Keratinocyte (primary cell): ENCODE results near the gene CBLN1. TPM values are rescaled to one million over a fixed set of nuclear protein-coding genes. Genes with fewer than 3 reads are reported as not detected.

ENCODE experiments used
- DNase-seq: peaks from one replicate; pipeline ENCODE4 v3.0.0-alpha.2; 2011; ENCODE audit warnings: low read depth, missing footprints, low spot score
- FAIRE-seq: peaks from 2 replicates; lab custom pipeline; 2011; peaks lifted over from hg19 to GRCh38; lab: Jason Lieb, UNC
- H2AFZ ChIP-seq: 2 replicates; pipeline ENCODE4 v1.6.0; 2012; ENCODE audit warnings: low read length, control low read depth, inconsistent platforms; ENCODE audit not compliant: control insufficient read depth
- H3K27ac ChIP-seq: 2 replicates; pipeline ENCODE4 v1.5.1; 2011; ENCODE audit warnings: low read length; ENCODE audit not compliant: control insufficient read depth, insufficient read depth
- H3K27me3 ChIP-seq: 3 replicates; pipeline ENCODE4 v1.6.0; 2011; ENCODE audit warnings: low read length; ENCODE audit not compliant: control insufficient read depth, insufficient read depth; ENCODE audit errors: extremely low read depth
- H3K36me3 ChIP-seq, 2 experiments: 2 replicates in 1 of 2; 3 replicates in 1 of 2; pipeline ENCODE4 v1.5.1; 2011; ENCODE audit warnings: low read length in 2 of 2, mild to moderate bottlenecking in 1 of 2; ENCODE audit not compliant: control insufficient read depth in 2 of 2, insufficient read depth in 2 of 2; ENCODE audit errors: extremely low read depth in 1 of 2
- H3K4me1 ChIP-seq: 3 replicates; pipeline ENCODE4 v1.5.1; 2011; ENCODE audit warnings: low read length; ENCODE audit not compliant: control insufficient read depth, insufficient read depth; ENCODE audit errors: extremely low read depth
- H3K4me2 ChIP-seq: 3 replicates; pipeline ENCODE4 v1.6.0; 2011; ENCODE audit warnings: low read depth, low read length; ENCODE audit not compliant: control insufficient read depth, insufficient read depth; ENCODE audit errors: extremely low read depth
- H3K4me3 ChIP-seq, 3 experiments: fragments of 200-600 bp in 1 of 3; sonication (generic) in 1 of 3; 2 replicates in 2 of 3; 3 replicates in 1 of 3; pipeline ENCODE4 v1.5.1; 2011 to 2016; ENCODE audit warnings: low read length in 3 of 3, mild to moderate bottlenecking in 3 of 3, control low read depth in 2 of 3, inconsistent platforms in 1 of 3, low read depth in 1 of 3, mixed read lengths in 1 of 3, mixed run types in 1 of 3, moderate library complexity in 1 of 3; ENCODE audit not compliant: control insufficient read depth in 2 of 3, insufficient read depth in 2 of 3; ENCODE audit errors: extremely low read depth in 1 of 3
- H3K79me2 ChIP-seq: 2 replicates; pipeline ENCODE4 v1.6.0; 2012; ENCODE audit warnings: low read length; ENCODE audit not compliant: control insufficient read depth, insufficient read depth
- H3K9ac ChIP-seq: 3 replicates; pipeline ENCODE4 v1.6.0; 2011; ENCODE audit warnings: low read length; ENCODE audit not compliant: control insufficient read depth, insufficient read depth; ENCODE audit errors: extremely low read depth
- H3K9me1 ChIP-seq: 3 replicates; pipeline ENCODE4 v1.6.0; 2011; ENCODE audit warnings: low read length; ENCODE audit not compliant: control insufficient read depth, insufficient read depth; ENCODE audit errors: extremely low read depth
- H3K9me3 ChIP-seq: 2 replicates; pipeline ENCODE4 v1.5.1; 2012; ENCODE audit warnings: low read depth, low read length; ENCODE audit not compliant: control insufficient read depth
- H4K20me1 ChIP-seq: 3 replicates; pipeline ENCODE4 v1.6.0; 2011; ENCODE audit warnings: low read length; ENCODE audit not compliant: control insufficient read depth, insufficient read depth; ENCODE audit errors: extremely low read depth
- EZH2 ChIP-seq: IDR thresholded peaks from one replicate; pipeline ENCODE4 v1.6.1; 2012; ENCODE audit warnings: inconsistent platforms, mild to moderate bottlenecking, low read length, moderate library complexity
- dilution Hi-C: fragments of 300-500 bp; cut with MboI; formaldehyde crosslinking; loops from one replicate; pipeline ENCODE4 v1.7.0; 2020; ENCODE audit warnings: low sequenced_read_pairs; ENCODE audit not compliant: extremely low pct_ligation_motif_present
- polyA plus RNA-seq, 5 experiments: library from polyadenylated mRNA; depleted of rRNA in 3 of 5; stranded (reverse) in 3 of 5; stranded (forward) in 1 of 5; unstranded in 1 of 5; fragments of >200 nt; gene quantifications; 1 replicate in 1 of 5; 2 replicates in 3 of 5; 3 replicates in 1 of 5; pipeline versions ENCODE4 v1.2.1 to v1.2.3, GENCODE V29; 2011 to 2012; ENCODE audit warnings: missing spikeins in 2 of 5, low read depth in 1 of 5, low replicate concordance in 1 of 5
- TF ChIP-seq, protein P1 (sequence below), 3 experiments: IDR thresholded peaks in 1 of 3; conservative IDR thresholded peaks in 1 of 3; optimal IDR thresholded peaks in 1 of 3; 2 replicates in 2 of 3; 3 replicates in 1 of 3; pipeline versions ENCODE3 to v1.5.1; 2011; ENCODE audit warnings: low read length in 3 of 3, mild to moderate bottlenecking in 3 of 3, moderate library complexity in 2 of 3, control low read depth in 1 of 3, inconsistent platforms in 1 of 3; ENCODE audit not compliant: insufficient read depth in 2 of 3; ENCODE audit errors: extremely low read depth in 1 of 3

Gene CBLN1
- polyA plus RNA-seq, 1 donor (not counting 4 experiments of a cell fraction or from before 2014, with no cell fraction given): not detected

DNA sequence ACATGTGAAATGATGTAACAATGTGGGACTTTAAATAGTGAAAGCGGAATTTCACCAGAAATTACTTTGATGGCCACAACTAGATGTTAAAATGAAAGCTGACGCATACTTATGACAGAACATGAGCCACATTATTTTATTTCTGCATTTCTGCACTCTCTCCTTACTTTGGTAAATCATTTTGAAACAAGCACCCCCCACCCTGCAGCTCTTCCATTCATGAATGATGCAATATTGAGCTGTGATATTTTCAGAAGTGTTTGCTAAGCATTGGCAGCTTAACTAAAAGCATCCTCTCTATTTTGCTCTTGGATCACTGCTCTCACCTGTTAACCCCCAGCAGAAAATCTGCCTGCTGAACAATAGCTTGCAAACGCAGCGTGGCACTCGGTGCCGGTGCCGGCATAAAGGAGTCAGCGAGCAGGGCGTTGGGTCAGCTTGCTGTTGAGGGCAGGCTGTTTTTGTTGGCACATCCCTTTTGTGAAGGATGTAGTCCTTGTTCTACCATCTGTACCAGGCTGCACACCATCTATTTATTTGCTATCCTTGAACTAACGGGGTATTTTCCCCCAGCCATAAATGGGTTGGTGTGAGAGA is 30.8 kb upstream of the CBLN1 start:
- H3K9ac ChIP-seq: no peak overlapping the region
- no peak overlapping the region for H2AFZ ChIP-seq
- FAIRE-seq (no peak), DNase-seq (no peak)
- no peaks in the 10 kb centered on the region for H3K79me2 ChIP-seq
- no peaks in the 10 kb centered on the region for H3K4me1 ChIP-seq
- TF ChIP-seq, protein P1, sequence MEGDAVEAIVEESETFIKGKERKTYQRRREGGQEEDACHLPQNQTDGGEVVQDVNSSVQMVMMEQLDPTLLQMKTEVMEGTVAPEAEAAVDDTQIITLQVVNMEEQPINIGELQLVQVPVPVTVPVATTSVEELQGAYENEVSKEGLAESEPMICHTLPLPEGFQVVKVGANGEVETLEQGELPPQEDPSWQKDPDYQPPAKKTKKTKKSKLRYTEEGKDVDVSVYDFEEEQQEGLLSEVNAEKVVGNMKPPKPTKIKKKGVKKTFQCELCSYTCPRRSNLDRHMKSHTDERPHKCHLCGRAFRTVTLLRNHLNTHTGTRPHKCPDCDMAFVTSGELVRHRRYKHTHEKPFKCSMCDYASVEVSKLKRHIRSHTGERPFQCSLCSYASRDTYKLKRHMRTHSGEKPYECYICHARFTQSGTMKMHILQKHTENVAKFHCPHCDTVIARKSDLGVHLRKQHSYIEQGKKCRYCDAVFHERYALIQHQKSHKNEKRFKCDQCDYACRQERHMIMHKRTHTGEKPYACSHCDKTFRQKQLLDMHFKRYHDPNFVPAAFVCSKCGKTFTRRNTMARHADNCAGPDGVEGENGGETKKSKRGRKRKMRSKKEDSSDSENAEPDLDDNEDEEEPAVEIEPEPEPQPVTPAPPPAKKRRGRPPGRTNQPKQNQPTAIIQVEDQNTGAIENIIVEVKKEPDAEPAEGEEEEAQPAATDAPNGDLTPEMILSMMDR (optimal IDR thresholded peaks at IDR 0.05 in 1 of 3, IDR thresholded peaks at IDR 0.05 in 1 of 3, conservative IDR thresholded peaks at IDR 0.05 in 1 of 3; ENCODE audit: extremely low read depth in 1 of 3, insufficient read depth in 2 of 3, low read length in 3 of 3): no peak
- TF ChIP-seq EZH2: no peak
- H3K4me2 ChIP-seq: no peak overlapping the region
- H3K4me3 ChIP-seq: no peak overlapping the region
- dilution Hi-C loops: no loop called here
- H3K9me1 ChIP-seq: no peaks in the 10 kb centered on the region
- no peaks in the 10 kb centered on the region for H3K36me3 ChIP-seq
- no peaks in the 10 kb centered on the region for H3K27me3 ChIP-seq
- H3K27ac ChIP-seq: no peak overlapping the region
- H4K20me1 ChIP-seq: no peaks in the 10 kb centered on the region
- no peaks in the 10 kb centered on the region for H3K9me3 ChIP-seq

DNA sequence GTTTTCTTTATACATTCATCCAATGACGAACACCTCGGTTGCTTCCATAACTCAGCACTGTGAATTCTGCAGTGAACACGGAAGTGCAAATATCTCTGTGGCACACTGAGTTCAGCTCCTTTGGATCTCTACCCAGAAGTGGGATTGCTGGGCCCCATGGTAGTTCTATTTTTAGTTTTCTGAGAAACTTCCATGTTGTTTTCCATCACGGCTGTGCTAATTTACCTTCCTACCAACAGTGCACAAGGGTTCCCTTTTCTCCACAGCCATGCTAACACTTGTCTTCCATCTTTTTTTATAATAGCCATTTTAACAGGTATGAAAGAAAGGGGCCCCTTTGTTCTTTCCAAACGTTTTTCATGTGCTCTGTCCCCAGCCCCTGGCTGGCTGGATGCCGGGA is 30.2 kb upstream of the CBLN1 start:
- Histone ChIP-seq H3K9ac (no peak overlapping the region), H3K9me1 (no peaks in the 10 kb centered on the region), H4K20me1 (no peaks in the 10 kb centered on the region), H3K4me2 (no peak overlapping the region), H3K9me3 (no peaks in the 10 kb centered on the region), H3K79me2 (no peaks in the 10 kb centered on the region), H2AFZ (no peak overlapping the region), H3K4me3 (no peak overlapping the region), H3K27ac (no peak overlapping the region), H3K4me1 (no peaks in the 10 kb centered on the region), H3K27me3 (no peaks in the 10 kb centered on the region), H3K36me3 (no peaks in the 10 kb centered on the region)
- dilution Hi-C loops: no loop called here
- no peak for FAIRE-seq
- no peak for TF ChIP-seq EZH2
- TF ChIP-seq, protein P1 (optimal IDR thresholded peaks at IDR 0.05 in 1 of 3, IDR thresholded peaks at IDR 0.05 in 1 of 3, conservative IDR thresholded peaks at IDR 0.05 in 1 of 3; ENCODE audit: extremely low read depth in 1 of 3, insufficient read depth in 2 of 3, low read length in 3 of 3): no peak
- no peak for DNase-seq
